HG03575 (cell line): ENCODE measurements around the gene RNH1.

ENCODE experiments used
- ATAC-seq: cut with Tn5 transposase; IDR thresholded peaks from one replicate; pipeline ENCODE4 v1.9.1; 2021; ENCODE audit not compliant: unreplicated experiment, insufficient number of reproducible peaks, low FRiP score; ENCODE audit errors: extremely low read depth

RNH1 gene

DNA sequence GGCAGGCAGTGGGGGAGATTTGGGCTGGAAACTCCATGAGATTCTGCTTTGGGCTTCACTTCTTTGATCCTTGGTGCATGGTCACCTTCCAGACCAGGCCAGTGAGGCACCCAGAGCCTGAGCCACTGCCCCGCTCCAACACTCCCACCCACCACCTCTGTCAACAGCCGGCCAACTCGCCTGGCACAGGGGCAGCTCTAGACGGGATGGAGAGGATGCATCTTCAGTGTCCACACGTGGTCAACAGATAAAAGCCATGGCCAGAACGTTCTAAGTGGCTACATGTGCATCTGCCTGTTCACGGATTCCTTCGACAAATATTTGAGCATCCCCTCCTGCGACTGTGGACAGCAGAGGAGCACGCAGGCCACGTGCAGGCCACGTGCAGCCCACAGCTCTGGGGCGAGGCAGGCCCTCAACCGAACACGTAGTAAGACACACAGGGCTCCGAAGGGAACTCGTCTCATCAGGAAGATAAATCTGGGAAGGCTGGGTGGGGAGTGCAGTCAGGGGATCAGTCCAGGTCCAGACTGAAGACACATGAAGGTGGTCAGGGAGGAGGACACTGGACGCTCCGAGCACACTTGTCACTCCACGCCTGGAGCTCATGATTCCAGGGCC is 31.5 kb upstream of the RNH1 start:
- ATAC-seq: no peak

DNA sequence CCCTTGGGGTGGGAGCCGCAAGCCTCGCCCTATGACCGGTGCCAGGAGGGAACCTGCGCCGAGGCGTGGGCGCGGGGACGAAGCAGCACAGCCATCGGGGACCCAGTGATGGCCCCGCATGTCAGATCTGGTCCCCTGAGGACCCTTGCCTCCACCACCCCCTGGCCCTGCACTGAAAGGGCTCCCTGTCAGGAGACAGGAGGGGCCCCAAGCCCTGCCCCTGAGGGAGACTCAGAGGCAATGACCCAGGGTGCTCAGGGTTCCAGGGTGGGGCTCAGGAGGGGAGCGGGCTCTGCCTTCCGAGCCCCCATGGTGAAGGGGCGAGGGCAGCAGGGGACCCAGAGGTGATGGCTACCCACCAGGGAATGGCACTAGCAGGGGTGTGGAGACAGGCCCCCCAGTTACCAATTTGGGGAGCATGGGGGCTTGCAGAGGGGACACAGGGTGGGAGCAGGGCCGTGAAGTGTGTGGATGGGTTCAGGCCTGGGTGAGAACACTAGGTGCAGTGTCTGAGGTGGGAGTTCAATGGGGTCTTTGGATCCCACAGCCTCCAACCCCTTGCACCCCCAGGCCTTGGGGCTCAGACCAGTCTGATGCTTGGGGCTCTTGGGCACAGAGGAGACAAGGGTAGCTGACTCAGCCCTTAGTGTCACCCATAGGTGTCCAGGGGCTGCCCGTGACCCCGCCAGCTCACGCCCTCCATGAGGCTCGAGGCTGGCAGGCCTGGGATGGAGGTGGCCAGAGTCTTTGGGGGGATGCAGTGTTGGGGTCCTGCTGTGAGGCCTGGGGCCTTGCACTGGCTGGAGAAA is 30.8 kb upstream of the RNH1 start:
- ATAC-seq: no peak

DNA sequence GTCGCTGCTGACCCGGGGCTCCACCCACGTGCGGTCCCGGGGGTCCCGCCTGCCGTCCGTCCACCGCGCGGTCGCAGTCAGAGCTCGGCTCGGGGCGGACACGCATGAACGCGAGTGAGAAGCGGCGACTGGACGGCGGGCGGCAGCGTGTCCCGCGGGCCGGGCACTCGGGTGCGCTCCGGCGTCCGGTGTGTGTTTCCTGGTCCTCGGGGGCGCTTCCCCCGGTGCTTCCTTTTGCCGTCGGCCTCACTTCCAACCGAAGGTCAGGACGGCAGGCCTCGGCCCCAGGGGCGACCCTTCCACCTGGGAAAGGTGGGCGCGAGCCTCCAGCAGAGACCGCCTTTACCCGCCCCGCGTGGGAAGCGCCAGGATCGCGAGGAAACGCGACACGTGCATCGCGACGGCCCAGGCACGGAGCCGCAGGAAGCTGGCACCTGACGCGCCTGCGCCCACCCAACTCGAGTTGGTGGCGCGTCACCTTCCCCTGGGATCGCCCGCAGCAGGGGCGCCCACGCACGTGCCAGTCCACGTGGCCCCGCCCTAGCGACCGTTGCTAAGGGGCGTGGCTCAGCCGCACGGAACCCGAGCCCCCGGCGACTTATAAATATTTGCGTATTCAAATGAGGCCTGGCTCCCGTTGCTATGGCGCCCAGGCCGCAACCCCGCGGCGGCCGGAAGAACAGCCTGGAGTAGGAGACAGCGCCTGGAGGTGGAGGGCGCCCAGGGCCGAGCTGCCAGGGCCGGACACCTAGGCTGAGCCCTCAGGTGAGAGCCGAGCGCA is 30.0 kb upstream of the RNH1 start, which contains the start of gene LRRC56:
TSS of gene LRRC56 (plus strand) at position 687 of the 781 bp plus-strand sequence. CDS start 3,158 bp downstream, outside the sequence.
- peak; percentile 41 for ATAC-seq

DNA sequence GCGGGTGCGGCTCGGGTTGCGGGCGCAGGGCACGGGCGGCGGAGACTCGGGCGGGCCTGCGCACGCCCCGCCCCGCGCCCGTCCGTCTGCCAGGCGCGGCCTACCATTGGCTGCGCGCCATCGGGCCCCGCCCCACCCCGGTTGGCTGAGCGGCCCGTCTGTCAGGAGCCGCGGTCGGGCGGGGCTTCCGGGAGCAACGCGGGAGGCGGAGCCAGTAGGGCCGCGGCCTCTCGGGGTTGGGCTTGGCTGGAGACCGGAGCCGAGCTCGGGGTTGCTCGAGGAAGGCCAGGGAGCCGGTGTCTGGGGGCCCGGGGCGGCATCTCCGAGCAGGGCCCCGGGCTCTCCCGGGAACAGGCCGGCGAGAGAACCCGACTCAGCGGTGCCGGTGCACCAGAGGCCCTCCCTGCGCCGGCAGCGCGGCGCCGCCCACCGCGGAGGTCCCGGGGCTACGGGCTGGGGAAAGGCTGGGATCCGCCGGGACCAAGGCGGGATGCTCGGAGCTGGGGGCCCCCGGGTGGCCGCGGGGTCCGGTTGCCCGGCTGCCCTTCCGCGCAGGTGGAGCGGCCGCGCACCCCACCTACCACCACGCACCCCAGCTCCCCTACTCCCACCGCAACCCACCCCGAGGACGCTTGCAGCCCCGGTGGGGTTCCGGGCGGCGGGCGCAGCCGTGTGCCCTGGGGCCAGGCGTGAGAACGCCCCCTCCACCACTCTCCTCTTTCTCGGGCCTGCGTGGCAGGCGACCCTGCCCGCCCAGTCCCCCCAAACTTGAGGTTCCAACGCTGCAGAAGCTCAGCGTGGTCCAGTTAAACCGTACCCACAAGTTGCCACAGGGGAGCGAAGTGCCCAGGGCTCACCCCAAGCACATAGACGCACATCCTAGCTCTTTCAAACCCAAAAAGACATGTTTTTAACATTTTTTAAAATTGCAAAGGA is 28.7 kb upstream of the RNH1 start, which contains the start of gene HRAS:
TSS of gene HRAS (minus strand) at position 58 of the 936 bp plus-strand sequence.
- no peak for ATAC-seq

DNA sequence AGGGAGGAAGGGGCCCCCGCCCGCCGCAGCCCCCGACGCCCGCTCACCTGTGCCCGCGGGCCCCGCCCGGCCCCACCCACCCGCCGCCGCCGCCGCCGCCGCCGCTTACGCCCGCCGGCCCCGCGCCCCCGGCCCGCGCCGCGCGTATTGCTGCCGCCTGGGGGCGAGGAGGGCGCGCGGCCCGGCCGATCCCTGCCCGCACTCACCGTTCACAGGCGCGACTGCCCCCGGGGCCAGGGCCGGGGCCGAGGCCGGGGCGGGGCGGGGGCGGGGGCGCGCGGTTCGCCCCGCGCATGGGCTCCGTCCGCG is 28.1 kb upstream of the RNH1 start:
- no peak for ATAC-seq

DNA sequence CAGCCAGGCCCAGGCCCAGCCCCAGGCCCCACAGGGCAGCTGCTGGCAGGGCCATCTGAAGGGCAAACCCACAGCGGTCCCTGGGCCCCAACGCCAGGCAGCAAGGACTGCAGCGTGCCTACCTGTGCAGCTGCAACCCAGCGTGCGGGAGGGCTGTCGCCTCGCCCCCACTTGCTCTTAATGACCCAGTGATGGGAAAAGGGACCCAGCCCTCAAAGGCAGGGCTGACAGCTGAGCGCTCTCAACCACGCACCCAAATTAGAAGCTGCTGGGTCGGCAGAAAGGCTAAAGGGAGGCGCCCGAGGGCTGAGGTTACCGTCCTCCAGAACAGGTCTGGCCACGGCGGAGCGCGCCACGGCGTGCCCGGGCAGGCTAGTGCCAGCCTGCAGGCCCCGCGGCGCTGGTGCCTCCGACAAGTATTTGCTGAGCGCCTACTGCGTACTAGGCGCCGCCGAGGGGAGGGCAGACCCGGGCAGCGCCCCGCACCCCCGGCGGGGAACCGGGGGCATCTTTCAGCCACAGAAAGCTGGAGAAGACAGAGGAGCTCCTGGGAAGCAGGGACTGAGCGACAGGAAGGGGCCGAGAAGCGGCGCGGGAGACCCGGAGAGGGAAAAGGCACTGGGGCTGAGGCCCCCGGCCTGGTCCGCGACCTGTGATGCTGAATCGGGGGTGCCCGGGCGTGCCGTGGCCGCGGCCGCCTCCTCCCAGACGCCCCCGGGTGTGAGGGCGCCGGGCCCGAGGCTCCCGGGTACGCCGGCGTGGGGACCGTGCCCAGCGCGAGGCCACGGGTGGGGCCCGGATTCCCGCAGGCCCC is 27.6 kb upstream of the RNH1 start:
- no peak for ATAC-seq

DNA sequence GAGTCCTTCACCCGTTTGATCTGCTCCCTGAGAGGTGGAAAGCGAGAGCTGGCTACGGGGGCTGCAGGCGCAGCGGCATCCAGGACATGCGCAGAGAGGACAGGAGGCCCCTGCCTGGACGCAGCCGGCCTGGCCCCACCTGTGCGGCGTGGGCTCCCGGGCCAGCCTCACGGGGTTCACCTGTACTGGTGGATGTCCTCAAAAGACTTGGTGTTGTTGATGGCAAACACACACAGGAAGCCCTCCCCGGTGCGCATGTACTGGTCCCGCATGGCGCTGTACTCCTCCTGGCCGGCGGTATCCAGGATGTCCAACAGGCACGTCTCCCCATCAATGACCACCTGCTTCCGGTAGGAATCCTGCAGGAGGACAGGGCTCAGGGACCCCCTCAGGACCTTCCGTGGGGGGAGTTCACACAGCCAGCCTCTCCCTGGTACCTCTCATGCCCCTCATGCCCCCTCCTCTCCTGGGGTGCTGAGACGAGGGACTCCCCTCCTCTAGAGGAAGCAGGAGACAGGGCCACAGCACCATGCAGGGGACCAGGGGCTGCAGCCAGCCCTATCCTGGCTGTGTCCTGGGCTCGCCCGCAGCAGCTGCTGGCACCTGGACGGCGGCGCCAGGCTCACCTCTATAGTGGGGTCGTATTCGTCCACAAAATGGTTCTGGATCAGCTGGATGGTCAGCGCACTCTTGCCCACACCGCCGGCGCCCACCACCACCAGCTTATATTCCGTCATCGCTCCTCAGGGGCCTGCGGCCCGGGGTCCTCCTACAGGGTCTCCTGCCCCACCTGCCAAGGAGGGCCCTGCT is 26.7 kb upstream of the RNH1 start:
- ATAC-seq: no peak

DNA sequence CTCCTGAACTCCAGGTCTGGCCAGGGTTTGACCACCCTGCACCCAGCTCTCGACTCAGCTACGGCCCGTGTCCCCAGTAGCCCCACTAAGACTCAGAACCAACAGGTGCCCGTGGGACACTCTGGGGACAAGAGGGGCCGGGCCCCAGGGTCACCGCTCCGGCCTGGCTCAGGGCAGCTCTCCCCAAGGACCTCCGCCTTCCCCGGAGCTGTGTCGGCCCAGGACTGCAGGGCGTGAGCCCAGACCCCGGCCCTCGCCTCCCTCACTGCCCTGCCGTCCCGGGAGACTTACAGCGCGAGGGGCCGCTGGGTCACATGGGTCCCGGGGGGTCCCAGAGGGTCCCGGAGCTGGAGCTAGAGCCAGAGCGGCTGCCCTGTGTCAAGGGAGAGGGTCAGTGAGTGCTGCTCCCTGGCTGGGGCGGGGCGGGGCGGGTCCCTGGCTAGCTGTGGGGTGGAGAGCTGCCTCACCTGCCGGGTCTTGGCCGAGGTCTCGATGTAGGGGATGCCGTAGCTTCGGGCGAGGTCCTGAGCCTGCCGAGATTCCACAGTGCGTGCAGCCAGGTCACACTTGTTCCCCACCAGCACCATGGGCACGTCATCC is 26.0 kb upstream of the RNH1 start:
- no peak for ATAC-seq

DNA sequence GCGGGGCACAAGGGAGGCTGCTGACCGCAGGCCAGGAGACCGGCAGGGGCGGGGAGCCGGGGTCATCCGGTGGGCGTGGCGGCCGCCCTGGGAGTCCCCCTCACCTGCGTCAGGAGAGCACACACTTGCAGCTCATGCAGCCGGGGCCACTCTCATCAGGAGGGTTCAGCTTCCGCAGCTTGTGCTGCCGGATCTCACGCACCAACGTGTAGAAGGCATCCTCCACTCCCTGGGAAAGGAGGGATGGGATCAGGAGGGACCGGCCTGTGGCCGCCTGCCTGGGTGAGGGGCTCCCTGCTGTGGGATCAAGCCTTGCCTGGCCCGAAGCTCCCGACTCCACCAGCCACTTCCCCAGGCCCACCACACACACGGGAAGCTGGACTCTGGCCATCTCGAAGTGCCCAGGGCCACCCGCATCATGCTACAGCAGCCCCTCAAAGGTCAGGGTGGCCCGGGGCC is 25.5 kb upstream of the RNH1 start:
- no peak for ATAC-seq

DNA sequence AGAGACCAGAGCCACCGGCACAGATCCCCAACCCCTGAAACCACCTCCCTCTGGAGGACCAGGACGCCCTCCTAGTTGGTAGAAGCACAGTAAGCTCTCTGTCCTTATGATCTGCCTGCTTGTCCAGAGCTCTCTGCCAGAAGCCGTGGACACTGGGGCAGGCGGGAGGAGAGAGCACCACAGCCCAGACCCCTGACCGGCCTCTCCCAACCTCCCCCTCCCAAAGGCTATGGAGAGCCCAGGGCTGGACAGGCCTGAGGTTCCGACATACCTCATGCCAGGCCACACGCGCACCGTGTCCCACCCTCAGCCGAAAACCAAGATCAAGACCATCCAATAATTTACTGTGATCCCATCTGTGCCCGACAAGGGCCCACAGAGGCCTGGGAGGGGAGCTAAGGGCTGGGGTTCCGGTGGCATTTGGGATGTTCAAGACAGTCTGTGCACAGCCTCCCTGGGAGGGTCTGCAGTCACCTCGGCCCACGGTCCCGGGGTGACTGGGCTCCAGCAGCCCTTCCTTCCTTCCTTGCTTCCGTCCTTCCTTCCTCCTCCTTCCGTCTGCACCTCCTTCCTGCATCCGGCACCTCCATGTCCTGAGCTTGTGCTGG is 25.0 kb upstream of the RNH1 start:
- no peak for ATAC-seq

DNA sequence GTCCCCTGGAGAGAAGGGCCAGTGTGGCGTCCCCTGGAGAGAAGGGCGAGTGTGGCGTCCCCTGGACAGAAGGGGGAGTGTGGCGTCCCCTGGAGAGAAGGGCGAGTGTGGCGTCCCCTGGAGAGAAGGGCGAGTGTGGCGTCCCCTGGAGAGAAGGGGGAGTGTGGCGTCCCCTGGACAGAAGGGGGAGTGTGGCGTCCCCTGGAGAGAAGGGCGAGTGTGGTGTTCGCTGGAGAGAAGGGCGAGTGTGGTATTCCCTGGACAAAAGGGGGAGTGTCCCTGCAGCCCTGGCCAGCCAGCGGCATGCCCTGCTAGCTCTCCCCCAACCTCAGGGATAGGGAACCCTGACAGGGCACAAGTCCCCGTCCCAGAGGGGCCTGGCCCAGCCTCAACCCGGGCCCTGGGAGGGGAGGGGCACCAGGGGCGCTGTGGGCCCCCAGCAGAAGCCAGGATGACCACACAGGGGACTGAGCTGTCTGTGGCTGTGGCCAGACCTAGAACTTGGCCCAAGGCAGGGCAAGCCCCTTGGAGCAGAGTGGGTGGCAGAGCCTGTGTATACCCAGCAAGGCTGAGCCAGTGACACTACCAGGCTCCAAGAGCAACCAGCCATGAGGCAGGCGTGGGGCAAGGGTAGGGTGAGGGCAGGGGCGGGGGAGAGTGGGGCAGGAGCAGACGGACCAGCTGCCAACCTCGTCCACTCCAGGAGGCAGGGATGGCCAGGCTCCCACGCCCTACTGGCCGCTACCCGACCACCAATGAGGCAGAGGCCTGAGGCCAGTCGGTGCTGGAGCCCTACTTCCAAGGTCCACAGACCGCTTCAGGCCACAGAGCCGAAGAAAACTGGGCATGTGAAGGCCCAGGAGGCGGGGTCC is 24.2 kb upstream of the RNH1 start:
- ATAC-seq: no peak

DNA sequence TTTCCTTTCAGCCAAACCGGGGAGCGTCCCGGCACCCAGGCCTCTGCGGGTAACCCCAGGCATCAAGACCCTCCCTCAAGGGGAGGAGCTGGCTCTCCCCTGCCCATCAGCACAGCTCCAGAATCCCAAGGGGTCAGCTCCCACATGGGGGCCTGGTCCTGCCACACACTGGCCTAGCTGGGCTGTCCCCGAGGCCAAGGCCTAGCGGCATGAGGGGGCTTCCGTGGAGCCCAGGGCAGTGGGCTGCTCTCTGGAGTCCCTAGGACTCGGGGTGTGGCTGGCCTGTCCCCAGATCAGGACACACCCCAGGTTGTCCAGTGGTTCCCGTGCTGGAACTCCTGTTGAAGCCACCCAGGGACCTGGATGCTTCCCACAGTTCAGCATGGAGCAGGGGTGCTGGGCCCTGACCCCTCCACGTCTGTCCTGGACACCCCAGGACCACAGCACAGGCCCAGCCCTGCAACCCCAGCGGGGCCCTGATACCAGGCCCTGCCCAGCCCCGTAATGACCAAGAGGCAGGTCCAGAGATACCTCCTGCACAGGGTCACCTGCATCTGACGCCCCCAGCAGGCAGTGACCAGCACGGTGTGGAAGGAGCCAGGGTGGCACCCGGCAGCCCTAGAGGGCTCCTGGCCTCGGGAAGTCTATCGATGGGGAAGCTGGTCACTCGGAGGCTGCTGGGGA is 22.8 kb upstream of the RNH1 start:
- no peak for ATAC-seq

DNA sequence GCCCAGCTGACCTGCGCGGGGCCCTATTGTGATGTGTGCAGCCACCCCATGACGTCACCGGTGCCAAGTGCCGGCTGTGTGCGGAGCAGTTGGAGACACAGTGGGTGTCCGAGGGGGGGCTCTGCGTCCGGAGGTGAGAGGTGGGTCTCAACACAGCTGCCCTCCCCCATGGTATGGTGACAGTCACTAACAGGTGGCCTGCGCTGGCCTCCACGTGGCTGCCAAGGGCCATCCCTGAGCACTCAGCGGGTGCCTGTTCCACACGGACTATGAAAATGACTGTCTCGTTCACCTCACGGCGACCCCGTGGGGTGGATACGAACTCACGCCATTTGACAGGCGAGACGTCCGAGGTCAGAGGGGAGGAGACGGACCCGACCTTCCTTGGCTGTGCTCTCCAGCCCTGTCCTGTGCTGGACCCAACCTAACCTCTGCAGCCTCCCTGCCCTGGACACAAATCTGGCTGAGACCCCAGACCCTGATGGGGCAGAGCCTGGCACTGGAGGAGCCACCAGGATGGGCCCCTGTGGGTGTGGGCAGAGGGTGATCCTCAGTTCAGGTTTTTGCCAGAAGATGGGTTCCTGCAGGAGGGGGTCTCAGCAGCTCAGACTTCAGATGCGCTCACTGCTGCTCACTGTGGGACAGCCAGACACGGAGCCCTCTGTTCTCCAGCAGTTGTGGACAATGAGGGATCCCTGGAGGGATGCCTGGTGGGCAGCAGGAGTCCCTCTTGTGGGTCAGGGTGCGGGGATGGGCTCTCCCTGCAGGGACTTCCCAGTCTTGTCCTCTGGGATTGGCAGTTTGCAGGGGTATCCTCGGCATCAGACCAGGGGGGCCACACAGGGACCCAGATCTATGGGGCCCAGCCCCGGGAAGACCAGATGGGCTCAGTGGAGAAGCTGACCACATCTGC is 22.0 kb upstream of the RNH1 start:
- no peak for ATAC-seq

DNA sequence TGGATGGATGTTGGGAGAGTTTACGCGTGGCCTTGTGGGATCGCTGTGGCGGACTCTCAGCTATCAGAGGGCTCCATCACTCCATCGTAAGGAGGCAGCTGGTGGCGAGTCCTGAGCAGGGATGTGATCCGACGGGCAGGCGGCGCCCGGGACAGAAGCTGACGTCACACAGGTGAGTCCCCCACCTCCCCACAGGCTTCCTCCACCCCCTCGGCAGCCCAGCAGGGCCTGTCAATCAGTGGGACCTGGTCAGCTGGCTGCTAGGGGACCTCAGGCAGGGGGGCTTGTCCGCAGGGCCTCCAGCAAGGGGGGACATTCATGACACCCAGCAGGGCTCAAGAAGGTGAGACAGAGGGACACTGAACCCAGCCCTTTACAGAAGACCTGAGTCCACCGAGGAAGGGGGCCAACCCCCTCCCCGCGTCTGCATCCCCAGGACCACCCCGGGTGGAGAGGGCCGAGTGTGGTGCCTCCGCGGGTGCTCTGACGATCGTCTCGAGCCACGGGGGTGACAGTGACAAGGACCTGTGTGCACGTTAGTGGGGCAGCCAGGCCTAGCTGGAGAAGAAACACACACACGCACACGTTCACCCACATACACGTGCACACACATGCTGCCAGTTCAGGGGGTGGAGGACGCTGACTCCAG is 21.2 kb upstream of the RNH1 start:
- no peak for ATAC-seq
